ENCODE measurements around the gene CYP24A1. TPM values are rescaled to one million over a fixed set of nuclear protein-coding genes. Genes with fewer than 3 reads are reported as not detected.
A peak's percentile ranks its signal among the peaks of the same experiment; 100 is the strongest.

The CYP24A1 gene
- total RNA-seq, 1 donor from 2014 or later: not detected

- peak overlapping the region; percentile 42 for H3K4me3 ChIP-seq
- no peaks in the 10 kb centered on the region for H3K36me3 ChIP-seq
- peaks cover 95% of the 10 kb centered on the region for H3K27me3 ChIP-seq
- peaks cover 53% of the 10 kb centered on the region for H3K27me3 Mint-ChIP-seq (ENCODE audit: insufficient read depth, low read depth)
- H3K4me3 Mint-ChIP-seq: peak overlapping the region; percentile 88
- no peak overlapping the region for H3K27ac ChIP-seq
- TF ChIP-seq EZH2 (IDR thresholded peaks at IDR 0.05) (no peak), CTCF (IDR thresholded peaks at IDR 0.05) (no peak), EZH2phosphoT487 (IDR thresholded peaks at IDR 0.05) (no peak)
- H3K4me1 ChIP-seq: peaks cover 13% of the 10 kb centered on the region
- H3K9me3 Mint-ChIP-seq: no peaks in the 10 kb centered on the region
- H3K27ac Mint-ChIP-seq: no peak overlapping the region
- no peaks in the 10 kb centered on the region for H3K36me3 Mint-ChIP-seq
- H3K79me2 ChIP-seq (ENCODE audit: low read depth): no peaks in the 10 kb centered on the region
- peak overlapping the region; percentile 75 for H3K4me2 ChIP-seq
- H4K20me1 ChIP-seq (ENCODE audit: low read depth): no peaks in the 10 kb centered on the region
- H2AFZ ChIP-seq (replicated peaks): peak overlapping the region; percentile 63
- H3F3A ChIP-seq (ENCODE audit: low read depth): peaks cover 7% of the 10 kb centered on the region
- H3K4me1 Mint-ChIP-seq: peaks cover 23% of the 10 kb centered on the region
- DNase-seq (ENCODE audit: low spot score): no peak
- H3K9me3 ChIP-seq (ENCODE audit: low read depth): no peaks in the 10 kb centered on the region
- no peak overlapping the region for H3K9ac ChIP-seq
These were observed 1.3 kb downstream of the CYP24A1 start for GRCh38 chr20:54172532-54172855.

GRCh38 chr20:54170963-54171362, 2.8 kb downstream of the CYP24A1 start:
- H3K27ac Mint-ChIP-seq: no peak overlapping the region
- Histone ChIP-seq H3K9me3 (ENCODE audit: low read depth) (no peaks in the 10 kb centered on the region), H3K9ac (no peak overlapping the region), H3F3A (ENCODE audit: low read depth) (peaks cover 7% of the 10 kb centered on the region), H3K79me2 (ENCODE audit: low read depth) (no peaks in the 10 kb centered on the region), H4K20me1 (ENCODE audit: low read depth) (no peaks in the 10 kb centered on the region), H3K4me3 (no peak overlapping the region), H3K27me3 (peaks cover 82% of the 10 kb centered on the region), H2AFZ (replicated peaks) (no peak overlapping the region), H3K27ac (no peak overlapping the region), H3K36me3 (no peaks in the 10 kb centered on the region), H3K4me1 (peaks cover 13% of the 10 kb centered on the region), H3K4me2 (no peak overlapping the region)
- H3K27me3 Mint-ChIP-seq (ENCODE audit: insufficient read depth, low read depth): peaks cover 51% of the 10 kb centered on the region
- H3K36me3 Mint-ChIP-seq: no peaks in the 10 kb centered on the region
- TF ChIP-seq EZH2 (IDR thresholded peaks at IDR 0.05): no peak
- TF ChIP-seq CTCF (IDR thresholded peaks at IDR 0.05): no peak
- no peak for TF ChIP-seq EZH2phosphoT487 (IDR thresholded peaks at IDR 0.05)
- H3K4me3 Mint-ChIP-seq: no peak overlapping the region
- no peaks in the 10 kb centered on the region for H3K9me3 Mint-ChIP-seq
- H3K4me1 Mint-ChIP-seq: peaks cover 23% of the 10 kb centered on the region
- no peak for DNase-seq (ENCODE audit: low spot score)

GRCh38 chr20:54170026-54170471, 3.7 kb downstream of the CYP24A1 start:
- Histone ChIP-seq H3K27me3 (peaks cover 73% of the 10 kb centered on the region), H3K4me2 (no peak overlapping the region), H3K4me3 (no peak overlapping the region), H3K9ac (no peak overlapping the region), H3K27ac (no peak overlapping the region), H4K20me1 (ENCODE audit: low read depth) (no peaks in the 10 kb centered on the region), H3K9me3 (ENCODE audit: low read depth) (no peaks in the 10 kb centered on the region), H3K79me2 (ENCODE audit: low read depth) (no peaks in the 10 kb centered on the region), H2AFZ (replicated peaks) (no peak overlapping the region), H3K4me1 (peaks cover 12% of the 10 kb centered on the region), H3K36me3 (no peaks in the 10 kb centered on the region), H3F3A (ENCODE audit: low read depth) (peaks cover 7% of the 10 kb centered on the region)
- Mint-ChIP-seq H3K27me3 (ENCODE audit: insufficient read depth, low read depth) (peaks cover 45% of the 10 kb centered on the region), H3K36me3 (no peaks in the 10 kb centered on the region), H3K27ac (no peak overlapping the region), H3K4me1 (peaks cover 22% of the 10 kb centered on the region), H3K4me3 (no peak overlapping the region), H3K9me3 (no peaks in the 10 kb centered on the region)
- TF ChIP-seq EZH2phosphoT487 (IDR thresholded peaks at IDR 0.05) (no peak), CTCF (IDR thresholded peaks at IDR 0.05) (no peak), EZH2 (IDR thresholded peaks at IDR 0.05) (no peak)
- DNase-seq (ENCODE audit: low spot score): no peak

Data from neural progenitor cell (in vitro differentiated cells).